Sciatic nerve (tissue), 2 donors: Measurements from ENCODE around the gene PIANP. TPM values are rescaled to one million over a fixed set of nuclear protein-coding genes. Genes with fewer than 3 reads are reported as not detected.

ENCODE experiments used
- ATAC-seq: fragments of 200-7000 bp; cut with Tn5 transposase; one replicate; pipeline ENCODE4 v1.9.1; 2020; ENCODE audit warnings: mild to moderate bottlenecking, moderate library complexity
- DNase-seq: peaks from one replicate; pipeline ENCODE4 v3.0.0-alpha.2; 2020; ENCODE audit warnings: low spot score
- intact Hi-C: fragments of 100-400 bp; cut with DNase I; formaldehyde crosslinking; loops from one replicate; pipeline ENCODE4 v1.14.2; 2022
- total RNA-seq: library from RNA; stranded (reverse); fragmentation: NEBNext Ultra II Directional; extraction: Animal tissue kit (Norgen Biotek cat#: 25700); gene quantifications from one replicate; pipeline ENCODE4 v1.2.1, GENCODE V29; 2021
- donor health status: DM: no; HTN: no; CAD: no.
- donor health status: DM: no; HTN: no; CAD: no.

The PIANP gene
- total RNA-seq, 1 donor from 2014 or later: 2.5 TPM

GRCh38 chr12:6688999-6689882, 11.4 kb downstream of the PIANP start, which contains the start of gene ZNF384:
ZNF384 (minus strand) TSS chr12:6689375; CDS start chr12:6679520, 9,855 bp downstream.
- intact Hi-C loops: no loop called here
- ATAC-seq (peak; percentile 97), DNase-seq (peak; percentile 97)

DNA sequence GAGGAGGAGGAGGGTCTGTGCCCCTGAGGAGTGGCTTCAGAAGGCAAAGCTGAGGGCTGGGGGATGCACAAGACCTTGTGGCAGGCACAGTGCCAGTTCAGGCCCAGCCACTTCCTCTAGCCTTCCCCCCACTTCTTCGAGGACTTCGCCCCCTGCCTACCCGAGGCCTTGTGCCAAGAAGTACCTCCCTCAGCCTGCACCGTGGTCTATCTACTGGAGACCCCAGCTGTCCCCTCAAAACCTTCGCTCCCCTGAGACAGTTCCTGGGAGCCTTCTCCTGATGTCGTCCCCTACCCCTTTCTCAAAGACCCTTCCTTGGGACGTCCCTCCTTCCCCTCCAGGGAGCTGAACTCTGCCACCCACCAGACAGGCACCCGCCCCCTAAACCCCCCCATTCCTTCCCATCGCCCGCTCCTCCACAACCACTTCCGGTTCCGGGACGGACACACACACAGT, 12.0 kb downstream of the PIANP start:
- intact Hi-C loops: no loop called here
- ATAC-seq (peak; percentile 1), DNase-seq (peak; percentile 79)

- ATAC-seq: no peak
- intact Hi-C loops: no loop called here
- no peak for DNase-seq
Measured at GRCh38 chr12:6685814-6686213, 14.8 kb downstream of the PIANP start.

DNA sequence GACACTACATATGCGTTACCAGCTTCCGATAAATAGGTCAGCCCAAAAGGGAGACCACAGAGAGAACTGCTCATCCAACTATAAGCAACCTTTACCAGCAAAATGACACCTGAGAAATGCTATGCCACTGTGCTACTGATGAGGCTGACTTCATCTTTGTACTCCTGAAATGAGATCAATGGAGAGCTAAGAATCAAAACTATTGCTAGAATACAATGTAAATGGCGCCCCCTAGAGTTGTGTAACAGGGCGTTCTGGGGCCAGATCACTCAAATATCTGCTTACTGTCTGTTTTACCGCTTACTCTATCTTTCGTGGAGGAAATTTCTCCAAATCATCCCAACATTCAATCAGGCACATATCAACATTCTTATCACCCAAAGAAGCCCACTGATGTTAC, 16.0 kb downstream of the PIANP start:
- no peak for DNase-seq
- intact Hi-C loops: no loop called here
- ATAC-seq: no peak

- ATAC-seq: no peak
- DNase-seq: no peak
- intact Hi-C loops: no loop called here
Measured at GRCh38 chr12:6676962-6677361, 23.7 kb downstream of the PIANP start.

GRCh38 chr12:6672143-6672542, 28.5 kb downstream of the PIANP start:
- intact Hi-C loops: no loop called here
- DNase-seq (no peak), ATAC-seq (no peak)

GRCh38 chr12:6667559-6668210, 32.9 kb downstream of the PIANP start:
- DNase-seq: no peak
- intact Hi-C loops: no loop called here
- ATAC-seq: no peak

- ATAC-seq (no peak), DNase-seq (no peak)
- intact Hi-C loops: no loop called here
Measured at GRCh38 chr12:6666211-6666610, 34.4 kb downstream of the PIANP start.

DNA sequence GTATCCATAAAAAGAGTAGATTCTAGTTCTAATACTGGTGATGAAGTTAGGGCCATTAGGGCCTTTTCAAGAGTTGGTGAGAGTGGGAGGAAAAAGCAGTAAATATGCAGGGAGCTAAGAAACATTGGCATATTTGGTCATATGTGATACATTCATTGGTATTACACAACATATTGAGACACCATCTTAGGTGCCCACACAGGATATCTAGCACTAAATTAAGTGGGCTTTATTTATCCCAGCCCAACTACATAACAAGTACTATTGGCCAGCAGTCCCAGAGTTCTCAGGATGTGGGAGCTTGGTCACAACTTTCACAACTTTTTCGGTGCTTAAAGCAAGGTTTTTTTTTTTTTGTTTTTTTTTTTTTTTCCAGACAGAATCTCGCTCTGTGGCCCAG, 35.7 kb downstream of the PIANP start:
- DNase-seq (no peak), ATAC-seq (no peak)
- intact Hi-C loops: no loop called here

- peak; percentile 100 for ATAC-seq
- intact Hi-C loops: no loop called here
- peak; percentile 97 for DNase-seq
Measured at GRCh38 chr12:6662906-6663742, 37.5 kb downstream of the PIANP start, which contains the start of gene ING4. ING4 (minus strand) TSS chr12:6663119; CDS start chr12:6663101, 18 bp downstream.

GRCh38 chr12:6662602-6662905, 38.1 kb downstream of the PIANP start:
- intact Hi-C loops: no loop called here

GRCh38 chr12:6653987-6654386, 46.6 kb downstream of the PIANP start:
- DNase-seq: no peak
- intact Hi-C loops: no loop called here
- no peak for ATAC-seq

More at GRCh38 chr12:6662602-6662905, 38.1 kb downstream of the PIANP start:
- ATAC-seq (peak; percentile 56), DNase-seq (no peak)

- intact Hi-C loops: no loop called here
- no peak for DNase-seq
Measured at GRCh38 chr12:6653342-6653741, 47.3 kb downstream of the PIANP start.

GRCh38 chr12:6652391-6652790, 48.2 kb downstream of the PIANP start:
- intact Hi-C loops: no loop called here
- ATAC-seq (no peak), DNase-seq (no peak)

More at GRCh38 chr12:6653342-6653741, 47.3 kb downstream of the PIANP start:
- no peak for ATAC-seq

- ATAC-seq (no peak), DNase-seq (no peak)
- intact Hi-C loops: no loop called here
Measured at GRCh38 chr12:6650832-6651231, 49.8 kb downstream of the PIANP start.

GRCh38 chr12:6647083-6647604, 53.5 kb downstream of the PIANP start, which contains the start of gene ACRBP:
ACRBP (minus strand) TSS chr12:6647432; CDS start chr12:6647366, 66 bp downstream.
- ATAC-seq: peak; percentile 91
- DNase-seq: peak; percentile 87
- intact Hi-C loops: no loop called here

- DNase-seq: no peak
- intact Hi-C loops: no loop called here
- ATAC-seq: peak; percentile 13
Measured at GRCh38 chr12:6646276-6647082, 54.1 kb downstream of the PIANP start.

DNA sequence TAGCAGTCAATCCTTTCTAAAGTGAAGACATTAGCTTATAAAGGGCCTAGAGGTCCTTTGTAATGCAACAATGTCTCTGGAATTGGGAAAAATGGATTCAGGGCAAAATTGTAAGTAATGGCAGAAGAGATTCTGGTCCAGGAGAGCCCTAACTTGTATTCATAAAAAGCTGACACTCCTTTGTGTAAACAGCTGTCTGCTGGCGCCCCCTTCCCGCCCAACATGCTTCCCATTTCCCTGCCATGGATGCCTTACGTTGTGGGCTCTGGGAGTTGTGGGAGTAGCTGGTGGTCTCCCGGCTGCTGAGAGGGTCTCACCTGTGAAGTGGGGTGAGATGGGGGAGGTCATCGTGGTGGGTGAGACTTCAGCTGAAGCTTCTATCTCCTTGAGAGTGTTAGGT, 55.7 kb downstream of the PIANP start:
- intact Hi-C loops: no loop called here
- ATAC-seq (peak; percentile 49), DNase-seq (no peak)
